Left colon (tissue), 2 donors: ENCODE results near the gene SERPINB6. TPM values are rescaled to one million over a fixed set of nuclear protein-coding genes. Genes with fewer than 3 reads are reported as not detected.
"Not testable (repeated sequence)": the region's sequence is repeated elsewhere in the genome, so short reads cannot be mapped to it uniquely, and the experiment has no call there.

Source experiments
- ATAC-seq: fragments of 200-7000 bp; cut with Tn5 transposase; one replicate; pipeline ENCODE4 v1.9.1; 2020; ENCODE audit warnings: mild to moderate bottlenecking, moderate library complexity
- DNase-seq, 2 donors: peaks; one replicate each; pipeline ENCODE4 v3.0.0-alpha.2; 2020
- intact Hi-C, 2 donors: fragments of 100-400 bp; cut with DNase I in 1 of 2; cut with micrococcal nuclease in 1 of 2; formaldehyde crosslinking; loops; one replicate each; pipeline versions ENCODE4 v1.11.2 to v1.14.0; 2022; cut with DNase I, micrococcal nuclease
- long read RNA-seq: library from polyadenylated mRNA; unstranded; transcript quantifications from one replicate; pipeline ENCODE4 v2.0.0, GENCODE V29; 2021
- total RNA-seq, 2 donors: library from RNA; stranded (reverse); fragmentation: NEBNext Ultra II Directional; extraction: Animal tissue kit (Norgen Biotek cat#: 25700); gene quantifications; one replicate each; pipeline ENCODE4 v1.2.1, GENCODE V29; 2021
- donor health status: DM: no; HTN: no; CAD: no.
- donor health status: DM: yes; HTN: yes; CAD: no.

The SERPINB6 gene
- total RNA-seq = 100 to 1,000 TPM; 182 to 192 TPM
- long read RNA-seq, transcript SERPINB6-205 (7 exons, 1,315 nt) = major isoform, 174 of 273 reads
- long read RNA-seq, transcript SERPINB6-206 (7 exons, 1,375 nt) = minor isoform, 28 of 273 reads
- long read RNA-seq, transcript SERPINB6-210 (7 exons, 1,638 nt) = minor isoform, 11 of 273 reads
- long read RNA-seq, transcript SERPINB6-204 (7 exons, 1,370 nt) = minor isoform, 20 of 273 reads
- long read RNA-seq, partial matches to known transcripts = 6 of 273 reads
- long read RNA-seq, other reads (novel, unspliced or antisense) = 16 of 273 reads

DNA sequence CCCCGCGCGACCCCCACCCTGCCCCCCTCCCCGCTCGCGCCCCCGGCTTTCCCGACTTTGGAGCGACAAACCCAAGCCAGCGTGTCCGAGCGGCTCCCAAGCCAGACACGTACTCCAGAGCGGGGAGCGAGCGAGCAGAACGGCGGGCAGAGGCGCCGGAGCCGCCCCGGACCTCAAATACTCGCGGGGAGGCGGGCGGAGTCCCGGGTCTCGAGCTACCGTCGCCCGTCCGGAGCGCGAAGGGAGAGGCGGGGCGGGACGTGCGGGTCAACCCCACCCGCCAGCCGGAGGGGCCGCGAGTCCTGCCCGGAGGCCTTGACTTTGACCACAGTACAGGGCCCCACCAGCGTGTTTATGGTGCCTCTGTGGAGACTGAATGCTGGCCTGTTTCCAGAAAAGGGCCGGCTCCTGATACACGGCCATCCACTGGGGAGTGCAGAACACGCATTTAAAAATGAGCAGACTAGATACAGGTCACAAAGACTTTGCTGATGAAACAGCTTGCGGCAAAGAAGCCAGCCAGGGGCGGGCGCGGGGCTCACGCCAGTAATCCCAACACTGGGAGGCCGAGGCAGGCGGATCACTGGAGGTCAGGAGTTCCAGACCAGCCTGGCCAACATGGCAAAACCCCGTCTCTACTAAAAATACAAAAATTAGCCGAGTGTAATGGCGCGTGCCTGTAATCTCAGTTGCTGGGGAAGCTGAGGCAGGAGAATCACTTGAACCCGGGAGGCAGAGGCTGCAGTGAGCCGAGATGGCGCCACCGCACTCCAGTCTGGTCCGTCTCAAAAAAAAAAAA, at the start of gene SERPINB6:
Gene SERPINB6, minus strand, starts transcription at position 148 of the 799 bp plus-strand sequence. CDS start 12,235 bp downstream, outside the sequence.
- intact Hi-C loops = no loop called here
- ATAC-seq (peak; percentile 94), DNase-seq (peak; percentile 85 to 86)

DNA sequence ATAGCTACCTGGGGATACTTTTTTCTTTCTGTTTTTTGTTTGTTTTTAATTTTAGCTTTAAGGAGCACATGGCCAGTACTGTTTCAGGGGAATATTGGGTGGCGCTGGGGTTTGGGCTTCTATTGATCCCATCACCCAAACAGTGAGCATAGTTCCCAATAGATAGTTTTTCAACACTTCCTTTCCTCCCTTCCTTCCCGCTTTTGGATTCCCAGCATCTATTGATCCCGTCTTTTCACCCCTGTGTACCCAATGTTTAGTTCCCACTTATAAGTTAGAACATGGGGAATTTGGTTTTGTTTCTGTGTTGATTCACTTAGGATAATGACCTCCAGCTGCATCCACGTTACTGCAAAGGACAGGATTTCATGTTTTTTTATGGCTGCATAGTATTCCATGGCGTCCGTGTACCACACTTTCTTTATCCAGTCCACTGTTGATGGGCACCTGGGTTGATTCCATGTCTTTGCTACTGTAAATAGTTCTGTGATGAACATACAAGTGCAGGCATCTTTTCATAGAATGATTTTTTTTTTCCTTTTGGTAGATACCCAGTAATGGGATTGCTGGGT, 48.5 kb upstream of the SERPINB6 start:
- no peak for ATAC-seq
- no peak for DNase-seq
- intact Hi-C loops = no loop called here

DNA sequence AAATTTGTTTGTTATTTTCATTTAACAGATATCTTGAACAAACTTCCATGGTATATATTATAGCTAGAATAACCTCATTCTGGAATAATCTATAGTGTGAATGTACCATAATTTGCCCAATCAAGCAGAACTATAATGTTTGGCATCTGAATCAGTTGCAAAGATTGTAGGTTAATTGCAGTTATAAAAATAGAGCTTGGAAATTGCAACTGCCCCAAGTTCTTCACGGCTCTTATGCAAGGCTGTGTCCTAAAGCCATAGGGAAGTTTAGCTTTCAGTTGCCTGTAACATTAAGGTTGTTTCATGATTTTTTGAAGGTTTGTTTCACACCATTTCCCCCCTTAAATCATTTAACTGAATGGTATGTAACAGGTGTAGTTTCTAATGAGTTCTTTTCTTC, 47.7 kb upstream of the SERPINB6 start:
- peak; percentile 59 for ATAC-seq
- no peak for DNase-seq
- intact Hi-C loops = no loop called here

GRCh38 chr6:3017304-3017703, 45.9 kb upstream of the SERPINB6 start:
- ATAC-seq = no peak
- DNase-seq = no peak
- intact Hi-C loops = no loop called here

GRCh38 chr6:3016473-3017280, 45.3 kb upstream of the SERPINB6 start:
- no peak for ATAC-seq
- no peak for DNase-seq
- intact Hi-C loops = no loop called here

DNA sequence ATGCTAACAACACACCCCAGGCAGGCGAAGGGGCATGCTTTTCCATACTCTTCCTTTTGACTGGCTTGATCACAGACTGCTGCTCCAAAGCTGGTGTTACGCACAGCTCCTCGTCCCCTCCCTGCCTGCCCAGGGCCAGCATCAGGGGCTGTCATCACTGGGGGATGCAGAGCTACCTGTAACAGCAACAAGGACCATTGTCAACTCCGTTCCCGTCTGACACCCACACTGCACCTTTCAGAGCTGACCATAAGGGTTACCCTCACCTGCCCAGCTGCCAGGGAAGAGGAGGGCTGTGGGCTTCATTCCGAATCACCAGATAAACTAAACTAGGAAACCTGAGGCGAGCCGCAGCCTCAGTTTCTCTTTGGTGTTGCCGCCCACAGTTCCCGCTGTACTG, 43.8 kb upstream of the SERPINB6 start:
- ATAC-seq (no peak), DNase-seq (no peak)
- intact Hi-C loops = no loop called here

DNA sequence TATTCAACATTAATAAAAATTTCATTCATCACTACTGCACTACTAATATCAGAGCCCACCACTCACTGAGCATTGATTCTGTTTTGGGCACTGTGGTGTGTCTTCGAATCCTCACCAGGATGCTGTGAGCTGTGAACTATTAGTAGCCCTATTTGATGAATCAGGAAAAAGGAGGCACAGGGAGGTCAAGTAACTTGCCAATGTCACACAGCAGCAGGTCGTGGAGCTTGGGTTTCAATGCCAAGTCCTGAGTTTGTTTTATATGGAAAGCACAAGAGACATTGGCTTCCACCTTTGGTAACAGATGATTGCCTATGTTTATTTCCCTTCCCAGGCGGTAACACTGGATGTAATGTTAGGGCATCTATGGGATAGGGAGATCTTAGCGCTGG, 43.3 kb upstream of the SERPINB6 start:
- no peak for DNase-seq
- intact Hi-C loops = loop anchor here in 1 of 2 donors (5.0 kb wide), 1 partner anchor 33 kb away; no protein-coding TSS in a partner anchor

GRCh38 chr6:3013901-3014674, 42.7 kb upstream of the SERPINB6 start:
- ATAC-seq = no peak
- intact Hi-C loops = loop anchor here in 1 of 2 donors (5.0 kb wide), 1 partner anchor 33 kb away; no protein-coding TSS in a partner anchor

More for the DNA sequence above, 43.3 kb upstream of the SERPINB6 start:
- ATAC-seq = no peak

DNA sequence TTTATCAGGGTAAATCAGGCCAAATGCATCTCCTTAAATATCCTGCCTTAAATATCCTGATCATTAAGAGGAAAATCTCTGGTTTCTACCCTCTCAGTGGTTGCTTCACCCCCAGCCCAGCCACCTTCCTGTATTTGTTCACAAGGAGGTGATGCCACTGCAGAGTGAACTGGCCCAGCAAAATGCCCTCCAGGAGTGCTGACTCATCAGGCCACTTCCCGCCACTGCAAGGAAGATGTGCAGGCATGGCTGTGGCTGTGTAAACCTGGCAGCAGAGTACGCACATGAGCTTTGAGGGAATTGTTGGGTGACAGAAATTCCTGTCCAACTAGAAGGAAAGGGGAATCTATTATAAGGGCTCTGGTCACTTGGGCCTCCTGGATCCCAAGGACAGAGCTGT, 42.1 kb upstream of the SERPINB6 start:
- peak; percentile 44 for ATAC-seq
- intact Hi-C loops = loop anchor here in 1 of 2 donors (5.0 kb wide), 1 partner anchor 34 kb away; no protein-coding TSS in a partner anchor
- no peak for DNase-seq

More at GRCh38 chr6:3013901-3014674, 42.7 kb upstream of the SERPINB6 start:
- no peak for DNase-seq

DNA sequence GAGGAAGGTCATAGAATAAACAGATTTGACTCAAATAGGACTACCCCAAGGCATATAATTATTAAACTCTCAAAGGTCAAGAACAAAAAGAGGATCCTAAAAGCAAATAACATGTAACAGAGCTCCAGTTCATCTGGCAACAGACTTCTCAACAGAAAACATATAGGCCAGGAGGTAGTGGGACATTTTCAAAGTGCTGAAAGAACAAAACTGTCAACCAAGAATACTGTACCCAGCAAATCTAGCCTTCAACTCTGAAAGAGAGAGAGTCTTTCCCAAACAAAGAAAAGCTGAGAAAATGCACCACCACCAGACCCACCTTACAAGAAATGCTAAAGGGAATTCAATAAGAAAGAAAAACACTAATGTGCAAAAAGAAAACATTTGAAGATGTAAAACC, 40.2 kb upstream of the SERPINB6 start:
- ATAC-seq (no peak), DNase-seq (no peak)
- intact Hi-C loops = loop anchor here in 1 of 2 donors (5.0 kb wide), 1 partner anchor 36 kb away; no protein-coding TSS in a partner anchor

GRCh38 chr6:3011158-3011557, 39.8 kb upstream of the SERPINB6 start:
- ATAC-seq (no peak), DNase-seq (no peak)
- intact Hi-C loops = loop anchor here in 1 of 2 donors (5.0 kb wide), 1 partner anchor 36 kb away; no protein-coding TSS in a partner anchor

GRCh38 chr6:3009930-3010329, 38.6 kb upstream of the SERPINB6 start:
- DNase-seq (no peak), ATAC-seq (peak; percentile 83)
- intact Hi-C loops = loop anchor here in 1 of 2 donors (5.0 kb wide), 1 partner anchor 37 kb away; no protein-coding TSS in a partner anchor

GRCh38 chr6:3008712-3009265, 37.4 kb upstream of the SERPINB6 start:
- intact Hi-C loops, DNase-seq, ATAC-seq: not testable (repeated sequence)

- intact Hi-C loops = no loop called here
- no peak for ATAC-seq
- no peak for DNase-seq
These were observed 36.2 kb upstream of the SERPINB6 start for GRCh38 chr6:3007571-3007970.

DNA sequence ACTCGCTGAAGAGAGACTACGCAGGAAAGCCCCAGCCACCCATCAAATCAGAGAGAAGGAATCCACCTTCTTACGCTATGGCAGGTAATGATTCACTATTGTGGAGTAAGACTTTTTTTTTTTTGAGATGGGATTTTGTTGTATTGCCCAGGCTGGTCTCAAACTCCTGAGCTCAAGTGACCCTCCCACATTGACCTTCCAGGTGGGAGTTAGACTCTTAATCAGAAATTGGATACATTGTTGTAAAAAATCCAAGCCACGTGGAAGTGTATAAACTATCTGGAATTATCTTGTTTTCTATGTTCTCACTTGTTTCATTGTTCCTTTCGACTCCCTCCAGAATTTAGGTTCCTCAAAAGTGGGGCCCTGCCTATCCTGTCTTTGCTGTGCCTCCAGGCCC, 35.1 kb upstream of the SERPINB6 start:
- DNase-seq (no peak), ATAC-seq (no peak)
- intact Hi-C loops = no loop called here

DNA sequence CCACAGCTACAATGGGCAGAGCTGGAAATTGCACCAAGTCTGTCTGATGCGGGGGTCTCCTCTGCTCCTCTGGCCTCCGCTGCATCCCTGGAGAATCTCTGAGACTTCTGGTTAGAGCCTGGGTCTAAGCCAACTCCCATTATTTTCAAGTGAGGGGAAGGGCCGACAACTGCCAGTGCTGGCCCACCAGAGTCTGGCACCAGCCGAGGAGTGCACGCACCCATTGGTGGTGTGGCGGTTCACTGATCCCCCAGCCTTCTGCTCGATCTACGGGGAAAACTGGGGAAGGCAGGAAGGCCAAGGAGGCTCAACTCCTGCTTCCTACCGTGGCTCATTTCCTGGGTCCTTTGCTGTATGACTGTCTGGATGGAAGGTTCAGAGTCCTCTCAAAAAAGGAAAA, 34.5 kb upstream of the SERPINB6 start:
- DNase-seq (no peak), ATAC-seq (no peak)
- intact Hi-C loops = no loop called here

GRCh38 chr6:3005077-3005476, 33.7 kb upstream of the SERPINB6 start:
- ATAC-seq (no peak), DNase-seq (no peak)
- intact Hi-C loops = no loop called here

GRCh38 chr6:3003226-3003625, 31.9 kb upstream of the SERPINB6 start:
- intact Hi-C loops = not testable (repeated sequence)

More at GRCh38 chr6:3003226-3003625, 31.9 kb upstream of the SERPINB6 start:
- not testable (repeated sequence) for DNase-seq, ATAC-seq
